ENCODE results near the gene HRG. TPM values are rescaled to one million over a fixed set of nuclear protein-coding genes. Genes with fewer than 3 reads are reported as not detected.

The HRG gene
- total and polyA plus RNA-seq, 2 experiments from 2014 or later = not detected

DNA sequence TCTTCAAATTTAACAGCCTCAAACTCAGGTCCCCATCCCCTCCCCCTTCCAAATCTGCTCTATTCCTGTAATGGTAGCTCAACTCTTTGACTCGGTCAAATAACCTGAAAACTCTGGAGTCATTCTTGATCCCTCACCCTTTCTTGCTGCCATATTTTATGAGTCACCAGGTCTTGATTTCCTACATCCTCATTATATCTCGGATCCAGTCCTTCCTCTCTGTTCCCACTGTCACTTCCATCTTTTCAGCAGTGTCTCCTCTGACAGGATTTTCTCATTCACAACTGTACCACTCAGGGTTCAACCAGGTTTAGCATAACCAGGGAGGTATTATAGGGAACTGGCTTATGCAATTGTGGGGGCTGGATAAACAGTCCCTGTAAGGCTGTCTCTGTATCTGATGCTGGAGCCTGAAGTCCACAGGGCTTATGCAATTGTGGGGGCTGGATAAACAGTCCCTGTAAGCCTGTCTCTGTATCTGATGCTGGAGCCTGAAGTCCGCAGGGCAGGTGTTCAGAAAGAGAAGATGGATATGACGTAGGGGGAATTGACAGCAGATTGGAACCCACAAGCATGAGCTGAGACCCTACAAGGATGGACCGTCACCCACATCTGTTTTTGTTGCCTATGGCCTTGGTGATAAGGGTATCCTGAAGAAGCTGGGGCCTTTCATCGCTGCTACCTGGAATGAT lies 34.7 kb upstream of the HRG start:
- Mint-ChIP-seq H3K27me3 (ENCODE audit: insufficient read depth, low read depth, poor library complexity) (peaks cover 2% of the 10 kb centered on the region), H3K4me1 (peaks cover 5% of the 10 kb centered on the region; the same call in 1 of the 3 replicates), H3K27ac (no peak overlapping the region), H3K4me3 (no peak overlapping the region), H3K36me3 (ENCODE audit: low read depth) (no peaks in the 10 kb centered on the region), H3K9me3 (no peaks in the 10 kb centered on the region)
- Histone ChIP-seq H3K9me2 (ENCODE audit: insufficient read depth) (0 out of 2 replicates have a peak, but pooled peaks cover 6% of the 10 kb centered on the region), H2AFZ (no peak overlapping the region), H3K4me3 (no peak overlapping the region), H4K20me1 (replicated peaks; ENCODE audit: insufficient read depth) (no peaks in the 10 kb centered on the region), H3K4me2 (no peak overlapping the region), H3K27ac (ENCODE audit: low read depth) (no peak overlapping the region), H3F3A (replicated peaks; ENCODE audit: low read depth) (no peaks in the 10 kb centered on the region), H3K79me2 (replicated peaks; ENCODE audit: insufficient read depth) (no peaks in the 10 kb centered on the region), H3K27me3 (ENCODE audit: insufficient read depth) (no peaks in the 10 kb centered on the region), H3K36me3 (ENCODE audit: insufficient read depth) (no peaks in the 10 kb centered on the region; the same call in 1 of the 2 replicates), H3K4me1 (ENCODE audit: insufficient read depth) (no peaks in the 10 kb centered on the region)
- no peak for ATAC-seq
- TF ChIP-seq, protein P1, sequence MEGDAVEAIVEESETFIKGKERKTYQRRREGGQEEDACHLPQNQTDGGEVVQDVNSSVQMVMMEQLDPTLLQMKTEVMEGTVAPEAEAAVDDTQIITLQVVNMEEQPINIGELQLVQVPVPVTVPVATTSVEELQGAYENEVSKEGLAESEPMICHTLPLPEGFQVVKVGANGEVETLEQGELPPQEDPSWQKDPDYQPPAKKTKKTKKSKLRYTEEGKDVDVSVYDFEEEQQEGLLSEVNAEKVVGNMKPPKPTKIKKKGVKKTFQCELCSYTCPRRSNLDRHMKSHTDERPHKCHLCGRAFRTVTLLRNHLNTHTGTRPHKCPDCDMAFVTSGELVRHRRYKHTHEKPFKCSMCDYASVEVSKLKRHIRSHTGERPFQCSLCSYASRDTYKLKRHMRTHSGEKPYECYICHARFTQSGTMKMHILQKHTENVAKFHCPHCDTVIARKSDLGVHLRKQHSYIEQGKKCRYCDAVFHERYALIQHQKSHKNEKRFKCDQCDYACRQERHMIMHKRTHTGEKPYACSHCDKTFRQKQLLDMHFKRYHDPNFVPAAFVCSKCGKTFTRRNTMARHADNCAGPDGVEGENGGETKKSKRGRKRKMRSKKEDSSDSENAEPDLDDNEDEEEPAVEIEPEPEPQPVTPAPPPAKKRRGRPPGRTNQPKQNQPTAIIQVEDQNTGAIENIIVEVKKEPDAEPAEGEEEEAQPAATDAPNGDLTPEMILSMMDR (conservative IDR thresholded peaks at IDR 0.05; ENCODE audit: low read depth in 2 of 2) = no peak
- TF ChIP-seq REST (IDR thresholded peaks at IDR 0.05; ENCODE audit: unreplicated experiment) (no peak), ZNF331 (CRISPR knock-in tag; IDR thresholded peaks at IDR 0.05; ENCODE audit: low read depth) (no peak), EZH2phosphoT487 (IDR thresholded peaks at IDR 0.05; ENCODE audit: unreplicated experiment) (no peak), NANOG (IDR thresholded peaks at IDR 0.05; ENCODE audit: borderline replicate concordance) (no peak), ZNF462 (CRISPR knock-in tag; IDR thresholded peaks at IDR 0.05) (no peak)
- DNase-seq (ENCODE audit: low spot score) = no peak

Measured in GM23338 (cell line).